AG08395 (cell line): ENCODE results near the gene TUBA8.
"Not testable (repeated sequence)": the region's sequence is repeated elsewhere in the genome, so short reads cannot be mapped to it uniquely, and the experiment has no call there.

ENCODE experiments used
- DNase-seq: peaks from one replicate; pipeline ENCODE4 v3.0.0; 2012; ENCODE audit warnings: mixed read lengths, low spot score

Gene TUBA8

GRCh38 chr22:18173441-18173840 is 62.8 kb downstream of the TUBA8 start:
- DNase-seq, result not testable (repeated sequence)
